CD4-positive, CD25-positive, alpha-beta regulatory T cell (primary cell): ENCODE measurements around the gene TPST2. TPM values are rescaled to one million over a fixed set of nuclear protein-coding genes. Genes with fewer than 3 reads are reported as not detected.
A peak's percentile ranks its signal among the peaks of the same experiment; 100 is the strongest.
"Not testable (repeated sequence)": the region's sequence is repeated elsewhere in the genome, so short reads cannot be mapped to it uniquely, and the experiment has no call there.

Source experiments
- ATAC-seq, 2 donors: fragments of 150-1000 bp; cut with Tn5 transposase; one replicate each; pipeline ENCODE4 v1.10.0; 2021; ENCODE audit warnings: low read depth in 2 of 2, moderate number of reproducible peaks in 2 of 2, moderate library complexity in 1 of 2
- DNase-seq, 3 donors: peaks; one replicate each; pipeline versions ENCODE4 v3.0.0 to v3.0.0-alpha.2; 2012 to 2022; ENCODE audit warnings: mixed read lengths in 1 of 3
- H3K27ac ChIP-seq: one replicate; pipeline ENCODE4 v1.7.0; 2013; ENCODE audit warnings: mild to moderate bottlenecking, low read length; ENCODE audit not compliant: insufficient read depth, poor library complexity, severe bottlenecking
- H3K27me3 ChIP-seq: one replicate; pipeline ENCODE4 v1.7.0; 2013; ENCODE audit warnings: low read length; ENCODE audit not compliant: control insufficient read depth, insufficient read depth
- H3K36me3 ChIP-seq: one replicate; pipeline ENCODE4 v1.7.0; 2013; ENCODE audit warnings: mild to moderate bottlenecking, low read length, moderate library complexity; ENCODE audit not compliant: control insufficient read depth, insufficient read depth
- H3K4me1 ChIP-seq: 2 replicates; pipeline ENCODE4 v1.7.0; 2013; ENCODE audit warnings: mild to moderate bottlenecking, low read length; ENCODE audit not compliant: insufficient read depth, control insufficient read depth, poor library complexity, severe bottlenecking
- H3K4me3 ChIP-seq: one replicate; pipeline ENCODE4 v1.7.0; 2013; ENCODE audit warnings: low read depth, mild to moderate bottlenecking, low read length, moderate library complexity
- H3K9me3 ChIP-seq, 2 experiments: 1 replicate in 1 of 2; 2 replicates in 1 of 2; pipeline ENCODE4 v1.7.0; 2013; ENCODE audit warnings: low read length in 2 of 2, mild to moderate bottlenecking in 1 of 2, moderate library complexity in 1 of 2; ENCODE audit not compliant: control insufficient read depth in 2 of 2
- H3K27ac Mint-ChIP-seq, 3 donors: one replicate each; pipeline ENCODE4 v1.8.0; 2020 to 2022; ENCODE audit warnings: mild to moderate bottlenecking in 3 of 3, mixed read lengths in 3 of 3, moderate library complexity in 2 of 3
- H3K27me3 Mint-ChIP-seq: one replicate; pipeline ENCODE4 v1.8.0; 2022; ENCODE audit warnings: mild to moderate bottlenecking, mixed read lengths
- H3K36me3 Mint-ChIP-seq: one replicate; pipeline ENCODE4 v1.8.0; 2020; ENCODE audit warnings: mixed read lengths
- H3K4me1 Mint-ChIP-seq, 4 donors: one replicate each; pipeline ENCODE4 v1.8.0; 2020 to 2022; ENCODE audit warnings: mixed read lengths in 4 of 4, mild to moderate bottlenecking in 1 of 4
- H3K4me3 Mint-ChIP-seq, 4 donors: one replicate each; pipeline ENCODE4 v1.8.0; 2020 to 2022; ENCODE audit warnings: mild to moderate bottlenecking in 4 of 4, mixed read lengths in 4 of 4, moderate library complexity in 3 of 4
- H3K9me3 Mint-ChIP-seq, 7 donors: one replicate each; pipeline ENCODE4 v1.8.0; 2020 to 2022; ENCODE audit warnings: mixed read lengths in 7 of 7, mild to moderate bottlenecking in 3 of 7, moderate library complexity in 2 of 7
- polyA plus RNA-seq, 4 donors: library from polyadenylated mRNA; unstranded; fragments of 300-500 nt; fragmentation: Illumina TruSeq; gene quantifications; one replicate each; pipeline ENCODE4 v1.2.3, GENCODE V29; 2021
- total RNA-seq: library from RNA; stranded (reverse); gene quantifications from one replicate; pipeline ENCODE4 v1.2.3, GENCODE V29; 2022

The TPST2 gene
- total and polyA plus RNA-seq, 5 donors from 2014 or later: 36.0 to 64.6 (median 55.0) TPM

GRCh38 chr22:26616650-26617049 is 26.7 kb upstream of the TPST2 start:
- no peaks in the 10 kb centered on the region for H3K36me3 Mint-ChIP-seq
- peaks cover 0 to 4% (median 1%) of the 10 kb centered on the region in 4 donors for H3K4me1 Mint-ChIP-seq
- no peaks in the 10 kb centered on the region for H3K9me3 Mint-ChIP-seq
- H3K4me3 ChIP-seq: no peak overlapping the region
- peak overlapping the region in 1 of 3 donors; percentile 31 for H3K27ac Mint-ChIP-seq
- no peaks in the 10 kb centered on the region for H3K27me3 ChIP-seq
- H3K27ac ChIP-seq: no peak overlapping the region
- no peaks in the 10 kb centered on the region for H3K36me3 ChIP-seq
- H3K4me3 Mint-ChIP-seq: peak overlapping the region in 1 of 4 donors; percentile 4
- H3K27me3 Mint-ChIP-seq: no peaks in the 10 kb centered on the region
- ATAC-seq: no peak
- H3K9me3 ChIP-seq: no peaks in the 10 kb centered on the region
- DNase-seq: no peak
- no peaks in the 10 kb centered on the region for H3K4me1 ChIP-seq

GRCh38 chr22:26615830-26616435 is 26.0 kb upstream of the TPST2 start:
- H3K27me3 Mint-ChIP-seq: no peaks in the 10 kb centered on the region
- no peaks in the 10 kb centered on the region for H3K9me3 Mint-ChIP-seq
- H3K4me3 ChIP-seq: no peak overlapping the region
- H3K36me3 Mint-ChIP-seq: no peaks in the 10 kb centered on the region
- H3K36me3 ChIP-seq: no peaks in the 10 kb centered on the region
- no peaks in the 10 kb centered on the region for H3K9me3 ChIP-seq
- no peak overlapping the region for H3K27ac ChIP-seq
- H3K4me1 ChIP-seq: peaks cover under 1% of the 10 kb centered on the region
- peaks cover 0 to 4% (median 2%) of the 10 kb centered on the region in 4 donors for H3K4me1 Mint-ChIP-seq
- ATAC-seq (no peak), DNase-seq (no peak)
- H3K27me3 ChIP-seq: no peaks in the 10 kb centered on the region
- H3K27ac Mint-ChIP-seq: no peak overlapping the region
- H3K4me3 Mint-ChIP-seq: no peak overlapping the region

GRCh38 chr22:26615149-26615548 is 25.2 kb upstream of the TPST2 start:
- ATAC-seq: peak in 1 of 2 donors; percentile 35
- H3K27me3 Mint-ChIP-seq: no peaks in the 10 kb centered on the region
- Histone ChIP-seq H3K4me1 (peaks cover 8% of the 10 kb centered on the region), H3K27ac (no peak overlapping the region), H3K27me3 (no peaks in the 10 kb centered on the region), H3K36me3 (no peaks in the 10 kb centered on the region), H3K4me3 (no peak overlapping the region), H3K9me3 (no peaks in the 10 kb centered on the region)
- peaks cover 0 to 1% (median 0%) of the 10 kb centered on the region in 7 donors for H3K9me3 Mint-ChIP-seq
- H3K4me1 Mint-ChIP-seq: peaks cover 0 to 11% (median 6%) of the 10 kb centered on the region in 4 donors
- no peaks in the 10 kb centered on the region for H3K36me3 Mint-ChIP-seq
- peak in 1 of 3 donors; percentile 28 for DNase-seq
- H3K27ac Mint-ChIP-seq: no peak overlapping the region
- H3K4me3 Mint-ChIP-seq: peak overlapping the region in 1 of 4 donors; percentile 17

DNA sequence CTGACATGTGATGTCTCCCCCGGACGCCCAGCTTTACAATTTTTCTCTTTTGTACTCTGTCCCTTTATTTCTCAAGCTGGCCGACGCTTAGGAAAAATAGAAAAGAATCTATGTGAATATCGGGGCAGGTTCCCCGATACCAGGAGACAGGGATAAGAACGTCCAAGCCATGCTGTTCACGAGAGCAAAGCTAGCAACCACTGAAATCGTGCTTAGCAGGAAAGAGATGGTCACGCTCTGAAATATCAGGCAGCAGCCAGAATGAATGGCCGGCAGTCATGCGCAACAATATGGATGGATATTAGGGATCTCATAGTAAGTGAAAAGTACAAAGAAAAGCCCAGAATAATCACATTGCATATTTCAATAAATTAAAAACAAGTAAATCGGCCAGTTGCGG is 24.4 kb upstream of the TPST2 start:
- Mint-ChIP-seq H3K27me3 (no peaks in the 10 kb centered on the region), H3K27ac (no peak overlapping the region), H3K4me1 (peaks cover 0 to 17% (median 7%) of the 10 kb centered on the region in 4 donors), H3K9me3 (peaks cover 0 to 1% (median 0%) of the 10 kb centered on the region in 7 donors), H3K36me3 (no peaks in the 10 kb centered on the region), H3K4me3 (no peak overlapping the region)
- no peak for ATAC-seq
- no peaks in the 10 kb centered on the region for H3K27me3 ChIP-seq
- H3K4me1 ChIP-seq: peaks cover 11% of the 10 kb centered on the region
- no peaks in the 10 kb centered on the region for H3K36me3 ChIP-seq
- no peak overlapping the region for H3K27ac ChIP-seq
- H3K4me3 ChIP-seq: no peak overlapping the region
- no peak for DNase-seq
- no peaks in the 10 kb centered on the region for H3K9me3 ChIP-seq

DNA sequence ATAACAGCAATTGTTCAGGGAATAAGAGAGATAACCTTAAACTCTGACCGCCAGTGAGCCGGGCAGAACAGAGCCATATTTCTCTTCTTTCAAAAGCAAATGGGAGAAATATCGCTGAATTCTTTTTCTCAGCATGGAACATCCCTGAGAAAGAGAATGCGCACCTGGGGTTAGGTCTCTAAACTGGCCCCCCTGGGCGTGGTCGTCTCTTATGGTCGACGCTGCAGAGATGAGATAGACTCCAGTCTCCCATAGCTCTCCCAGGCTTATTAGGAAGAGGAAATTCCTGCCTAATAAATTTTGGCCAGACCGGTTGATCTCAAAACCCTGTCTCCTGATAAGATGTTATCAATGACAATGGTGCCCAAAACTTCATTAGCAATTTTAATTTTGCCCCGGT is 23.8 kb upstream of the TPST2 start:
- peaks cover 0 to 19% (median 6%) of the 10 kb centered on the region in 4 donors for H3K4me1 Mint-ChIP-seq
- H3K4me3 Mint-ChIP-seq, ATAC-seq, H3K36me3 Mint-ChIP-seq, H3K9me3 ChIP-seq, H3K4me3 ChIP-seq, H3K27ac ChIP-seq, DNase-seq, H3K36me3 ChIP-seq, H3K27me3 Mint-ChIP-seq, H3K27me3 ChIP-seq, H3K9me3 Mint-ChIP-seq: not testable (repeated sequence)
- H3K4me1 ChIP-seq: peaks cover 11% of the 10 kb centered on the region
- H3K27ac Mint-ChIP-seq: peak overlapping the region in 1 of 3 donors; percentile 18

GRCh38 chr22:26612652-26613051 is 22.7 kb upstream of the TPST2 start:
- ATAC-seq (no peak), DNase-seq (no peak)
- Histone ChIP-seq H3K27me3 (no peaks in the 10 kb centered on the region), H3K4me3 (no peak overlapping the region), H3K27ac (no peak overlapping the region), H3K36me3 (no peaks in the 10 kb centered on the region), H3K9me3 (no peaks in the 10 kb centered on the region), H3K4me1 (peaks cover 11% of the 10 kb centered on the region)
- Mint-ChIP-seq H3K36me3 (no peaks in the 10 kb centered on the region), H3K27ac (peak overlapping the region in 1 of 3 donors; percentile 18), H3K4me1 (peaks cover 0 to 19% (median 5%) of the 10 kb centered on the region in 4 donors), H3K4me3 (no peak overlapping the region), H3K27me3 (no peaks in the 10 kb centered on the region), H3K9me3 (peaks cover 0 to 1% (median 0%) of the 10 kb centered on the region in 7 donors)

DNA sequence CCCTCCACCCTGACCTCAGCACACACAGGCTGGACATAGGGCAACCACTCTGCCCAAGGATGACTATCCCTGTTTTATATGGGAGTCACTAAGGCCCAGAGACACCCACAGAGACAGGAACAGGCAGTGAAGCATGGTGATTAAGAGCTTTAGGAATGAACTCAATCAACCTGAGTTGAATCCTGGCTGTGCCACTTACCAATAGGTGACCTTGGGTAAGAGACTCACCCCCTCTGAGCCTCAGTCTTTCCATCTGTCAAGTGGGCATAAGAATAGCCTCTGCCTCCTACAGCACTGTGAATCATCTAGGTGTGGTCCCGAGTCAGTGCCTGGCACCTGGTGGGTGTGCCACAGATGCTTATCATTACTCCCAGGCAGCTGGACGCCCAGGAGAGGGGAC is 21.1 kb upstream of the TPST2 start:
- no peak for DNase-seq
- no peak overlapping the region for H3K27ac ChIP-seq
- Mint-ChIP-seq H3K27me3 (no peaks in the 10 kb centered on the region), H3K4me3 (peak overlapping the region in 1 of 4 donors; percentile 61), H3K4me1 (peaks cover 0 to 19% (median 5%) of the 10 kb centered on the region in 4 donors), H3K36me3 (no peaks in the 10 kb centered on the region), H3K9me3 (peaks cover 0 to 1% (median 0%) of the 10 kb centered on the region in 7 donors), H3K27ac (no peak overlapping the region)
- H3K4me3 ChIP-seq: no peak overlapping the region
- no peaks in the 10 kb centered on the region for H3K27me3 ChIP-seq
- no peaks in the 10 kb centered on the region for H3K36me3 ChIP-seq
- ATAC-seq: no peak
- peaks cover 11% of the 10 kb centered on the region for H3K4me1 ChIP-seq
- H3K9me3 ChIP-seq: no peaks in the 10 kb centered on the region
